NT2/D1 (cell line): ENCODE results near the gene RPTOR.

Experiments
- SUZ12 ChIP-seq: IDR thresholded peaks from 2 replicates; pipeline ENCODE4 v1.6.1; 2011; ENCODE audit not compliant: insufficient read length, insufficient read depth; ENCODE audit errors: extremely low read depth
- YY1 ChIP-seq: IDR thresholded peaks from 2 replicates; pipeline ENCODE4 v1.6.1; 2011; ENCODE audit not compliant: insufficient read length, insufficient read depth
- ZNF274 ChIP-seq: IDR thresholded peaks from 2 replicates; pipeline ENCODE4 v1.6.1; 2011; ENCODE audit warnings: mild to moderate bottlenecking, low read depth, low read length

DNA sequence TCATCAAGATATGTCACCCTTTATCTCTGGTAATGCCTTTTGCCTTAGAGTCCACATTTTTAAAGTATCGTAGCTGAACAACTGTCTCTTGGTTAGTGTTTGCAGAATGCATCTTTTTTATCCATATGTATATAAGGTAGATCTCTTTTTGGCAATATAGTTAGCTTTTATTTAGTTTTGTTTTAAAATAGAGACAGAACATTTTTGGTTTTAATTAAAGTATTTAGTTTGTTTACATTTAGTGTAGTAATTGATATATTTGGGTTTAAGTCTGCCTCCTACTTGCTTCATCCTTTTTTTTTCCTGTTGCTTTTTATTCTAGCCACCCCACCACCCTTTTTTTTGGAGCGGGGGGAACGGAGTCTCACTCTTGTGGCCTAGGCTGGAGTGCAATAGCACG lies 262.4 kb downstream of the RPTOR start:
- no peak for TF ChIP-seq ZNF274
- TF ChIP-seq YY1, result no peak
- TF ChIP-seq SUZ12, result no peak
